NB4 (cell line): Measurements from ENCODE around the gene INPP5E.

ENCODE experiments used
- DNase-seq: peaks from one replicate; pipeline ENCODE4 v3.0.0; 2010; ENCODE audit warnings: low read depth
- H3K4me3 ChIP-seq: one replicate; pipeline ENCODE4 v1.5.1; 2011; ENCODE audit warnings: mild to moderate bottlenecking, low read depth, low read length, moderate library complexity
- CTCF ChIP-seq: IDR thresholded peaks from one replicate; pipeline ENCODE4 v1.5.1; 2012; ENCODE audit warnings: low read depth, low read length
- MAX ChIP-seq: IDR thresholded peaks from 2 replicates; pipeline ENCODE4 v1.6.1; 2011; ENCODE audit warnings: low read depth, low read length
- MYC ChIP-seq: IDR thresholded peaks from 2 replicates; pipeline ENCODE4 v1.6.1; 2011; ENCODE audit warnings: low read depth, low read length
- POLR2A ChIP-seq: IDR thresholded peaks from 2 replicates; pipeline ENCODE4 v1.6.1; 2011; ENCODE audit warnings: mild to moderate bottlenecking; ENCODE audit not compliant: insufficient read length; ENCODE audit errors: extremely low read depth

Gene INPP5E

GRCh38 chr9:136404801-136405136 is 34.9 kb downstream of the INPP5E start:
- DNase-seq = no peak
- TF ChIP-seq MYC = no peak
- no peak overlapping the region for H3K4me3 ChIP-seq

DNA sequence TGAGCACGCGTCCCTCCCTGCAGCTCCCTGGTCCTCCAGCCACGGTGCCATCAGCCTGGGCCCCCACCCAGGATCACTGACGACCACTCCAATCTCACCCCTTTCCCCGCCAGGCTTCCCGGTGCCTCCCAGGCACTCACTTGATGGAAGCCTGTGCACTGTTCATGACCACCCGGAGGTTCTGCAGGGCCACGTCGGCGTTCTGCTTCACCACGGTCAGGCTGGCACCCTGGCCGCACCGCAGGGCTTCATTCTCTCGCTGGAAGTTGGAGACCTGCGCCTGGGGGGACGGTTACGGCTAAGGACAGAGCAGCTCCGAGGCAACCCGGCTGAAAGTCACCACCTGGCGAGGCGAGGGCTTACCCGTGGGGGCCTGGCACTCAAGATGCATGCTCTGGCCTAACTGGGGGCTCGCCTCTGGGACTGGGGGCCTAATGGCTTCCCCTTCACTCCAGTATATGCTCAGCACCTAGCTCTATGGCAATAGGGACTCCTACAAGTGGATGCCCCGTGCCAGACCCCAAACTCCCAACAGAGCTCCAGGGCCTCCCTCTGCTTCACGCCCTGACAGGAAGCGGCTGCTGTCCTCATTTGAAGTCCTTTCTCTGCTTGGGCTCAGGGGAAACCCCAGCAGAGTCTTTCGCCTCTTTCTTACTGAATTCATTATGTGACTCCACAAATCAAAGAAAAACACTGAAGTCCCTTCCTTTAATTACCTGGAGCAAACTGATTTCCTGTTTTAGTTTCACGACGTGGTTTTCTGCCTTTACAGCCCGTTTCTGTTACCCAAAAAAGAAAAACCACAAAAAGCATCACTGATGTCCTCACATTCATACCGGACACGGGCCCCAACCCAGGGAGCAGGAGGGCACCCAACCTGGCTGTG is 35.5 kb downstream of the INPP5E start:
- no peak for DNase-seq

GRCh38 chr9:136403538-136403914 is 36.1 kb downstream of the INPP5E start:
- no peak overlapping the region for H3K4me3 ChIP-seq
- TF ChIP-seq MYC (no peak), CTCF (no peak)
- DNase-seq = no peak

More for the DNA sequence above, 35.5 kb downstream of the INPP5E start:
- TF ChIP-seq MAX (no peak), MYC (no peak), CTCF (no peak), POLR2A (no peak)
- H3K4me3 ChIP-seq = no peak overlapping the region

DNA sequence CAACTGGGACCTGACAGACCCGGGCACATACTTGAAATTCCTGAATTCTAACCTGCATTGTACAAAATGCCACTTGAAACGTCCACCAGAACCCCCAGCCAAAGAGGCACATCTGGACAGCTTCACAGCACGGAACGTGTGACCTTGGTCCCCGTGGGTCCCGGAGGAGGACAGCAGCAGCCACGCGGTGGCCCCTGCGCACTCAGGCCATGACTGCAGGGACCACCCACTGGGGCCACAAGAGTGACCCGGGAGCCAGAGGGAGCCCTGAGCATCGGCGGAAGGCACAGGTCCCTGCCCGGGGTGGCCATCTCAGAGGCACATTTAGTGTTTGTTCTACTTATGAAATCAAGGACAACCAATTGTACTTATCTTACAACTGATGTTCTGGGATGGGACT is 37.6 kb downstream of the INPP5E start:
- DNase-seq = no peak
- no peak overlapping the region for H3K4me3 ChIP-seq
- TF ChIP-seq MYC (no peak), POLR2A (no peak), CTCF (no peak), MAX (no peak)

GRCh38 chr9:136401173-136401922 is 38.3 kb downstream of the INPP5E start:
- TF ChIP-seq MAX = no peak
- no peak for TF ChIP-seq CTCF
- no peak for TF ChIP-seq POLR2A
- TF ChIP-seq MYC = no peak
- no peak for DNase-seq

GRCh38 chr9:136400038-136400834 is 39.4 kb downstream of the INPP5E start, which contains the start of gene SNAPC4:
SNAPC4 (minus strand) TSS chr9:136400170; CDS start chr9:136398428, 1,742 bp downstream.
- TF ChIP-seq MYC (peak; percentile 78), MAX (0 out of 2 replicates have a peak, but pooled peaks have one; percentile 35), CTCF (peak; percentile 64), POLR2A (peak; percentile 65)
- peak within 1 kb of the TSS; percentile 73 for H3K4me3 ChIP-seq
- peak; percentile 89 for DNase-seq

More at GRCh38 chr9:136401173-136401922, 38.3 kb downstream of the INPP5E start:
- no peak overlapping the region for H3K4me3 ChIP-seq
